GM12878 (cell line): ENCODE results near the gene PSMB9.

ENCODE experiments used
- ATF7 ChIP-seq: fragments of 450-650 bp; IDR thresholded peaks from 2 replicates; pipeline ENCODE4 v1.6.1; 2016; ENCODE audit warnings: low read depth, mild to moderate bottlenecking
- CTCF ChIP-seq, 3 experiments: IDR thresholded peaks in 2 of 3; conservative IDR thresholded peaks in 1 of 3; 2 replicates each; pipeline ENCODE4 v1.5.1; 2011; ENCODE audit warnings: low read depth in 3 of 3, low read length in 3 of 3, mild to moderate bottlenecking in 3 of 3, control low read depth in 2 of 3, moderate library complexity in 2 of 3, inconsistent platforms in 1 of 3, mixed read lengths in 1 of 3; ENCODE audit not compliant: control insufficient read depth in 2 of 3, insufficient read depth in 1 of 3; ENCODE audit errors: extremely low read depth in 1 of 3
- EZH2 ChIP-seq: IDR thresholded peaks from 2 replicates; pipeline ENCODE4 v1.6.1; 2012; ENCODE audit warnings: low read depth, mild to moderate bottlenecking, control low read depth, inconsistent platforms, low read length, borderline replicate concordance; ENCODE audit not compliant: control insufficient read depth
- KDM1A ChIP-seq: fragments of 200-600 bp; sonication (generic); IDR thresholded peaks from 2 replicates; pipeline ENCODE4 v1.6.1; 2016; ENCODE audit warnings: borderline replicate concordance
- POLR2A ChIP-seq: IDR thresholded peaks from 2 replicates; pipeline ENCODE4 v1.6.1; 2011; ENCODE audit warnings: low read depth, mild to moderate bottlenecking, low read length
- POLR2AphosphoS5 ChIP-seq: IDR thresholded peaks from 2 replicates; pipeline ENCODE4 v1.6.1; 2011; ENCODE audit warnings: mild to moderate bottlenecking, low read length, inconsistent platforms
- SMC3 ChIP-seq: IDR thresholded peaks from 2 replicates; pipeline ENCODE4 v1.6.1; 2011; ENCODE audit warnings: low read length, improper control_type of control experiment, borderline replicate concordance
- SUPT20H ChIP-seq: IDR thresholded peaks from 2 replicates; pipeline ENCODE4 v1.6.1; 2011; ENCODE audit warnings: low read depth, mild to moderate bottlenecking, low read length, moderate library complexity, borderline replicate concordance; ENCODE audit not compliant: control insufficient read depth
- ZNF274 ChIP-seq: IDR thresholded peaks from one replicate; pipeline ENCODE4 v1.8.0; 2011; ENCODE audit not compliant: insufficient read length, insufficient read depth

- TF ChIP-seq ATF7, result no peak
- TF ChIP-seq CTCF (IDR thresholded peaks at IDR 0.05 in 2 of 3, conservative IDR thresholded peaks at IDR 0.05 in 1 of 3; ENCODE audit: control insufficient read depth in 2 of 3, extremely low read depth in 1 of 3, insufficient read depth in 1 of 3, low read depth in 3 of 3, low read length in 3 of 3), result no peak
- no peak for TF ChIP-seq KDM1A
- no peak for TF ChIP-seq POLR2A
- TF ChIP-seq SMC3, result no peak
- no peak for TF ChIP-seq SUPT20H
- TF ChIP-seq EZH2, result no peak
- TF ChIP-seq POLR2AphosphoS5, result no peak
- TF ChIP-seq ZNF274, result no peak
Observed at GRCh38 chr6:32906539-32906938, 52.5 kb downstream of the PSMB9 start.
